SJCRH30 (cell line): ENCODE results near the gene B9D1. TPM values are rescaled to one million over a fixed set of nuclear protein-coding genes. Genes with fewer than 3 reads are reported as not detected.
"Not testable (repeated sequence)": the region's sequence is repeated elsewhere in the genome, so short reads cannot be mapped to it uniquely, and the experiment has no call there.

Experiments used
- DNase-seq, 2 experiments: peaks; one replicate each; pipeline ENCODE4 v3.0.0-alpha.2; 2015 to 2020
- H3K27ac ChIP-seq: fragments of 250-450 bp; sonication (Bioruptor Pico); 2 replicates; pipeline ENCODE4 v1.5.1; 2020; ENCODE audit warnings: mild to moderate bottlenecking, moderate library complexity
- H3K27me3 ChIP-seq: fragments of 250-450 bp; sonication (Bioruptor Pico); 2 replicates; pipeline ENCODE4 v1.5.1; 2020; ENCODE audit warnings: mild to moderate bottlenecking, moderate library complexity
- H3K36me3 ChIP-seq: fragments of 250-450 bp; sonication (Bioruptor Pico); 2 replicates; pipeline ENCODE4 v1.5.1; 2020; ENCODE audit warnings: mild to moderate bottlenecking, moderate library complexity
- H3K4me1 ChIP-seq: fragments of 250-450 bp; sonication (Bioruptor Pico); 2 replicates; pipeline ENCODE4 v1.5.1; 2020; ENCODE audit warnings: mild to moderate bottlenecking, moderate library complexity
- H3K4me3 ChIP-seq: fragments of 250-450 bp; sonication (Bioruptor Pico); 2 replicates; pipeline ENCODE4 v1.5.1; 2020; ENCODE audit warnings: mild to moderate bottlenecking, moderate library complexity
- H3K9me3 ChIP-seq: fragments of 250-450 bp; sonication (Bioruptor Pico); replicated peaks from 2 replicates; pipeline ENCODE4 v1.5.1; 2020; ENCODE audit warnings: mild to moderate bottlenecking, moderate library complexity
- total RNA-seq: library from RNA; depleted of rRNA; stranded (reverse); fragments of >200 nt; shearing (Covaris generic); gene quantifications from 2 replicates; pipeline ENCODE4 v1.2.3, GENCODE V29; 2014

Gene B9D1
- total RNA-seq, 1 experiment from 2014 or later = 15.2 TPM

GRCh38 chr17:19363460-19364035 is 1.0 kb upstream of the B9D1 start:
- H3K27ac ChIP-seq = no peak overlapping the region
- no peaks in the 10 kb centered on the region for H3K36me3 ChIP-seq
- no peaks in the 10 kb centered on the region for H3K27me3 ChIP-seq
- peak in 1 of 2 experiments; percentile 17 for DNase-seq
- no peaks in the 10 kb centered on the region for H3K9me3 ChIP-seq
- no peak overlapping the region for H3K4me3 ChIP-seq
- H3K4me1 ChIP-seq = peaks cover 21% of the 10 kb centered on the region

GRCh38 chr17:19363114-19363438 is 553 bp upstream of the B9D1 start:
- H3K9me3 ChIP-seq = no peaks in the 10 kb centered on the region
- no peaks in the 10 kb centered on the region for H3K27me3 ChIP-seq
- H3K4me1 ChIP-seq = peaks cover 21% of the 10 kb centered on the region
- no peaks in the 10 kb centered on the region for H3K36me3 ChIP-seq
- no peak overlapping the region for H3K27ac ChIP-seq
- no peak for DNase-seq
- H3K4me3 ChIP-seq = peak overlapping the region; percentile 67

GRCh38 chr17:19361944-19362276 is 613 bp downstream of the B9D1 start:
- Histone ChIP-seq H3K4me3 (peak overlapping the region; percentile 67), H3K27ac (peak overlapping the region; percentile 23; the same call in 1 of the 2 replicates), H3K4me1 (peaks cover 21% of the 10 kb centered on the region), H3K27me3 (no peaks in the 10 kb centered on the region), H3K9me3 (no peaks in the 10 kb centered on the region), H3K36me3 (no peaks in the 10 kb centered on the region)
- DNase-seq = no peak

GRCh38 chr17:19361326-19361725 is 1.2 kb downstream of the B9D1 start:
- Histone ChIP-seq H3K36me3 (no peaks in the 10 kb centered on the region), H3K4me1 (peaks cover 21% of the 10 kb centered on the region), H3K4me3 (no peak overlapping the region), H3K27me3 (no peaks in the 10 kb centered on the region), H3K9me3 (no peaks in the 10 kb centered on the region), H3K27ac (no peak overlapping the region)
- peak; percentile 46 to 50 for DNase-seq

GRCh38 chr17:19360772-19361171 is 1.8 kb downstream of the B9D1 start:
- Histone ChIP-seq H3K4me1 (peaks cover 21% of the 10 kb centered on the region), H3K27ac (no peak overlapping the region), H3K36me3 (no peaks in the 10 kb centered on the region), H3K9me3 (no peaks in the 10 kb centered on the region), H3K4me3 (no peak overlapping the region), H3K27me3 (no peaks in the 10 kb centered on the region)
- DNase-seq = peak; percentile 15 to 38

- H3K27ac ChIP-seq = no peak overlapping the region
- peak in 1 of 2 experiments; percentile 17 for DNase-seq
- H3K4me1 ChIP-seq = peaks cover 14% of the 10 kb centered on the region
- no peaks in the 10 kb centered on the region for H3K9me3 ChIP-seq
- H3K27me3 ChIP-seq = no peaks in the 10 kb centered on the region
- no peaks in the 10 kb centered on the region for H3K36me3 ChIP-seq
- H3K4me3 ChIP-seq = no peak overlapping the region
Observed at GRCh38 chr17:19359856-19360255, 2.7 kb downstream of the B9D1 start.

GRCh38 chr17:19359151-19359550 is 3.4 kb downstream of the B9D1 start:
- Histone ChIP-seq H3K9me3 (no peaks in the 10 kb centered on the region), H3K36me3 (no peaks in the 10 kb centered on the region), H3K4me1 (peaks cover 16% of the 10 kb centered on the region), H3K4me3 (no peak overlapping the region), H3K27ac (no peak overlapping the region), H3K27me3 (no peaks in the 10 kb centered on the region)
- DNase-seq = no peak

- Histone ChIP-seq H3K9me3 (no peaks in the 10 kb centered on the region), H3K36me3 (no peaks in the 10 kb centered on the region)
- peak; percentile 44 to 57 for DNase-seq
Observed at GRCh38 chr17:19357761-19358160, 4.8 kb downstream of the B9D1 start.

GRCh38 chr17:19357351-19357750 is 5.2 kb downstream of the B9D1 start:
- H3K4me3 ChIP-seq = no peak overlapping the region
- no peaks in the 10 kb centered on the region for H3K27me3 ChIP-seq
- H3K36me3 ChIP-seq = no peaks in the 10 kb centered on the region
- H3K9me3 ChIP-seq = no peaks in the 10 kb centered on the region
- DNase-seq = peak in 1 of 2 experiments; percentile 17
- no peak overlapping the region for H3K27ac ChIP-seq
- H3K4me1 ChIP-seq = peaks cover 14% of the 10 kb centered on the region

More at GRCh38 chr17:19357761-19358160, 4.8 kb downstream of the B9D1 start:
- Histone ChIP-seq H3K4me3 (no peak overlapping the region), H3K4me1 (peaks cover 14% of the 10 kb centered on the region), H3K27ac (no peak overlapping the region), H3K27me3 (no peaks in the 10 kb centered on the region)

GRCh38 chr17:19354748-19355147 is 7.8 kb downstream of the B9D1 start:
- H3K4me3 ChIP-seq = no peak overlapping the region
- no peaks in the 10 kb centered on the region for H3K27me3 ChIP-seq
- no peak overlapping the region for H3K27ac ChIP-seq
- DNase-seq = no peak
- H3K9me3 ChIP-seq = no peaks in the 10 kb centered on the region
- H3K4me1 ChIP-seq = peaks cover 14% of the 10 kb centered on the region
- no peaks in the 10 kb centered on the region for H3K36me3 ChIP-seq

- H3K27me3 ChIP-seq, H3K9me3 ChIP-seq, H3K4me3 ChIP-seq, DNase-seq, H3K36me3 ChIP-seq, H3K27ac ChIP-seq: not testable (repeated sequence)
- H3K4me1 ChIP-seq = peaks cover 14% of the 10 kb centered on the region
Observed at GRCh38 chr17:19353401-19353800, 9.1 kb downstream of the B9D1 start.

- Histone ChIP-seq H3K27me3 (no peaks in the 10 kb centered on the region), H3K4me3 (no peak overlapping the region), H3K9me3 (no peaks in the 10 kb centered on the region), H3K4me1 (peaks cover 21% of the 10 kb centered on the region), H3K36me3 (no peaks in the 10 kb centered on the region), H3K27ac (no peak overlapping the region)
- DNase-seq = no peak
Observed at GRCh38 chr17:19348806-19349205, 13.7 kb downstream of the B9D1 start.

- Histone ChIP-seq H3K4me1 (peaks cover 18% of the 10 kb centered on the region), H3K4me3 (no peak overlapping the region), H3K27ac (no peak overlapping the region), H3K27me3 (no peaks in the 10 kb centered on the region), H3K9me3 (no peaks in the 10 kb centered on the region), H3K36me3 (no peaks in the 10 kb centered on the region)
- DNase-seq = peak in 1 of 2 experiments; percentile 9
Observed at GRCh38 chr17:19348081-19348650, 14.4 kb downstream of the B9D1 start.

GRCh38 chr17:19347323-19348080 is 15.0 kb downstream of the B9D1 start:
- Histone ChIP-seq H3K27me3 (no peaks in the 10 kb centered on the region), H3K36me3 (no peaks in the 10 kb centered on the region), H3K4me3 (no peak overlapping the region), H3K4me1 (peaks cover 18% of the 10 kb centered on the region), H3K27ac (no peak overlapping the region; the same call in 1 of the 2 replicates), H3K9me3 (no peaks in the 10 kb centered on the region)
- DNase-seq = no peak

- Histone ChIP-seq H3K9me3 (no peaks in the 10 kb centered on the region), H3K4me3 (no peak overlapping the region), H3K4me1 (peaks cover 18% of the 10 kb centered on the region), H3K27me3 (no peaks in the 10 kb centered on the region), H3K27ac (no peak overlapping the region; the same call in 1 of the 2 replicates), H3K36me3 (no peaks in the 10 kb centered on the region)
- peak; percentile 90 to 91 for DNase-seq
Observed at GRCh38 chr17:19346351-19347255, 15.9 kb downstream of the B9D1 start.
